ENCODE measurements around the gene KIF6.

Gene KIF6

DNA sequence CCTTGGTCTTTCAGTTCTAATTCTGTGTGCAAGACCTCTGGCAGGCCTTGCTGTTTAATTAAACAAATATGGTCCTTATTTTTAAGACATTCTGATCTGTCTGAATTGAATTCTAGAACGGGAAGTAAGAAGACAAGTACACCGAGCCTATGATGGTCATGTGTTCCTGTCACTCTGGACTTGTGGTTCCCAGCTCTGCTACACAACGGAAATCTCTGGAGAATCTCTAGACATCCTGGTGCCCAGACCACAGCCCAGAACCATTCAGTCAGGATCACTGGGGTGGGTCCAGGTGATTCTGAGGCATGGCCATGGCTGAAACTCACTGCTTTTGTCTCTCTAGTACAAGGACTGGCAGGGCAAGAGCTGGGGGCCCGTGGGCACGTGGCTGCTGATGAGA lies 386.8 kb downstream of the KIF6 start:
- DNase-seq = no peak

DNA sequence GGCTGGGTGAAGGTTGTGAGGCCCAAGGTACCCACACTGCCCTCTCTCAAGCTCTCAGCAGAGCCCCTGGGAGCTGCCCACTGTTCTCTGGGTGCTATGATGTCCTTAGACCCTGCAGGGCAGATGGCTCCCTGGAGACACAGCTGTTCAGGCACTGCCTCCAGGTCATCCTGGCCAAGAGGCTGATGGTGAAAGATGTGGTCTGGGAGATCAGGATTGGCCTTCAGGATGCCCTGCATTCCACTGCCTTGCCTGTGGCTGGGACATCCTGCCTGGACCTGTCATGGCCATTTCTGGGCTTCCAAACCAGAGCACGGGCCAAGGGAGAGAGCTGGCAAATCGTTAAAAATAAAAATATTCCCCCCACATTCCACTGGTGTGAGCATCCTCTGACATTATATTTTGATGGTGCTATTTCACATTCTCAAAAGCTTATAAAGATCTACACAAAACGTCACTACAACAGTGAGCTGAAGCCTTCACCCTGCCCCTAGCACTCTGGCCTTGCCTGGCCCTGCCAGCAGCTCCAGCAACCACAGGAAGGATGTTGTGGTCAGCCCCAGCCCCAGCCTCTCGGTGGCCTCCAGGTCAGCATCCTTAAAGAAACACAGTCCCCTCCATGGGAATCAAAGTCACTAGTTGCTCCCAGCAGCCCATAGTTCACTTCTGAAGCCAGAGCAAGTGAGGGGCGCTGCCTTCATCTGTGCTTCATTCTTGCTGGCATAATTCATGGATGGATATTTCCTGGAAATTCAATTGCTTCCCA lies 389.2 kb downstream of the KIF6 start:
- DNase-seq = no peak

DNA sequence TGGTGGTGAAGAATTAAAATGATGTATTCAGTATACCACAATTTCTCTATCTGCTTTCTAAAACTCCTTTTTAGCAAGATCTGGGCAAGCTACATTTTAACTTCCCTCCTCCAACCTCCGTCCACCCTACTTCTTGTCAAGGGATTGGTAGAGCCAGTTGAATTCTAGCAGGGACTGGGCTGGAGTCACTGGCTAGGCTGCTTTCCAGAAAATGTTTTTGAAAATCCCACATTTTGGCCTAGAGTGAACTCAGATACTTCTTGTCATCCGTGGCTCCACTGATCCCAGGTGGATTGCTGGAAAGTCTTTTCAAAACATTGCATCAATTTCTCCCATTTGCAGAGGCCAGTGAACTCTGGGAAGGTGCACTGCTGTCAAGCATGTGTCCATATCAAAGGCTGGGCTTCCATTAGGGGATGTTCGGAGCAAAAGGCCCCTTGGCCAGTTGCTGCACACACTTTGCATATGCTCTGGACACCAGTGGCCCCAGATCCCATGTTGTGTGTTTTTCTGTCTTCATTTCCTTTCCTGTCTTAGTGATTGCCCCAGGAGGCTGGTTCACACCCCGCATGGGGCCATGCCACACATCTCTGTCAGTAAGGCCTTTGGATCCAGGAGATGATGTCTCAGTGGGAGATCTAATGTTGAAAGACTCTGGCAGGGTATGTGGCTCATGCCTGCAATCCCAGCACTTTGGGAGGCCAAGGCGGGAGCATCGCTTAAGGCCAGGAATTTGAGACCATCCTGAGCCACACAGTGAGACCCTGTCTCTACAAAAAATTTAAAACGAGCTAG lies 391.4 kb downstream of the KIF6 start:
- DNase-seq = no peak

DNA sequence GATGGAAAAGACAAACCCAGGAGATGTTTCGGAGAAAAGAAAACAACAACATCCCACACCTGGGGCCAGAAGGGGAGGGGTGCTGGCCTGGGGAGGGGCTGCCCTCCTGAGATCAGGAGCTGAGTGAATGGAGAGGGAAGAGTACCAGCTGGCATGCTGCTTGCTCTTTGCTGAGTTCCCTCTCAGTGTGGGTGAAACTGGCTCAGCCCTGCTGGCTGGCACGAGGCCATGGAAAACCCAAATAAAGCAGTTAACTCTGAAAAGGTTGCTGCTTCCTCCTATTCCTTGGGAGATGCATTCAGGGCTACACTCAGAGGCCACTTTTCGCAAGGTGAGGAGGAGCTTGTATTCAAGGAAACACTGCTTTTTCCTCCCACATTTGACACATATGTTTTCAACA lies 394.7 kb downstream of the KIF6 start:
- DNase-seq = no peak

DNA sequence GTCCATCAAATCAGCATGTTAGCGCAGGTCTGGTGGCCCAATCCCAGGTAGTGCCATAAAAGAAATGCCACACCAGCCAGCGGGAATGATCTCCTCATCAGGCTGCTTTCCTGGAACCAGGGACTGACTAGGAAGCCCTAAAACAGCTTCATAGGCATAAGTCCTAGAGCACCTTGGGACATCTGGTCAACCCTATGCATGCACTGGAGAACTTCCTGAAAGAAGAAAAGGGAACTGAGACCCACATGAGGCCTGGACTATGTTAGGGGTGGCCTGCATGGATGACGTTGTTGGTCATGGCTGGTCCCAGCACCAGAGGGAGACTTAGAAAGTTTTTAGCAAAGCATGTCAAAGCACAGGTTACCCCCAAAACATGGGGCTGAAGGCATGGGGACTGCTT lies 395.2 kb downstream of the KIF6 start:
- no peak for DNase-seq

DNA sequence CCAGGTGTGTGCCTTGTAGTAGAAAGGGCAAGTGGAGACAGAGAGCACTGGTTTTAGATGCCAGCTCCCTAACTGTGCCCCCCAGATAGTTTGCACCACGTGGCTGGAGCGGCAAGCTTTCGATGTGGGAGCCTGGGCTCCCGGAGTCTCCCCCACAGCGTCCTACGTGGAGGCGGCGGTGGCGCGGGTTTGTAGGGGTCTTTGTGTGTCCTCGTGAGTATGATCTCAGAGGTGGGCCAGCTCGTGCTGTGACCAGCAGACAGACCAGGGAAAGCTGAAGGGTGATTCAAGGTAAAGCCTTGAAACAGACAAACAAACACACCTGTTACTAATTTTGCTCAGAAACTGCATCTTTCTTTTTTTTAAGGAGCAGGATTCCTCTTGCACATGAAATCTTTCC lies 397.1 kb downstream of the KIF6 start:
- no peak for DNase-seq

DNA sequence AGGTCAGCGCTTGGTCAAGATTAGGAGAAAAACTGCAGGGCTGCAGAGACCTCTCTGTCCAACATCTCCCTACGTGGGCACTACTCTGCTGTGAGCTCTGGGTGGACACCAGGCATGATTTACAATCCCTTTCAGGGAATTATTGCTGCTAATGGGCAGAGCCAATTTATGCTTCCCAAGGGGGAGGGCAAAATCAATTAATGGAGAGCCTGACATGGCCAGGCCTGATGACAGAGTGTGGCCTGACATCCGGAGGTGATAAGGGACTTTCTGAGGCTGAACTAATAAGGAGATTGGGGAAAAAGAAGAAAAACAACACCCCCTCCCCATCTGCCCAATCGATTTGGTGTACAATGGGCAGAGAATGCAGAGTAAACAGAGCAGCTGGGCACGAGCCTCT lies 397.7 kb downstream of the KIF6 start:
- DNase-seq = no peak

DNA sequence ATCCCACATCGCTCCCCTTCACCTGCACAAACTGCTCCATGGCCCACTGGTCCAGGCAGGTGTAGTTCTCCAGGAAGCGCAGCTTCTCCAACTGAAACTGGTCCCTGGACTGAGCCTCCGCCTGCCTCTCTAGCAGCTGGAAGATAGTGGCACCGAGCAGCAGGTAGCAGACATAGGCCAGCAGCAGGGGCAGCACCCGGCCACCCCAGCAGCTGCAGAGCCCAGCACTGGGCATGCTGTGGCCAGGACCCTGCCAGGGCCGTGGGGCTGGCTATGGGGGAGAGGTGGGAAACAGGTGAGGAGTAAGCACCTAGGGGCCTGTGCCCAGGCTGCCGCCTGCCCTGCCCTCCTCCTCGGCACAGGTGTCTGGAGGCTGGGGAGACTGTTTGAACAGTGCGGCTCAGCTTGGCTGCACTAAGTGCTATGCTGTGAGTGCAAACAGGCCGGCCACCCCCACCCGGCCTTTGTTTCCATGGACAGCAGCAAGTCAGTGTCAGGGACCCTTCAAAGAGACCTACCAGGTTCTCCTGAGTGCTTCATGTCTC lies 402.8 kb downstream of the KIF6 start, which contains the start of gene KCNK16:
Gene KCNK16, minus strand, starts transcription at position 397 of the 545 bp plus-strand sequence. Its CDS starts 162 bp downstream, at position 235.
- DNase-seq = no peak

DNA sequence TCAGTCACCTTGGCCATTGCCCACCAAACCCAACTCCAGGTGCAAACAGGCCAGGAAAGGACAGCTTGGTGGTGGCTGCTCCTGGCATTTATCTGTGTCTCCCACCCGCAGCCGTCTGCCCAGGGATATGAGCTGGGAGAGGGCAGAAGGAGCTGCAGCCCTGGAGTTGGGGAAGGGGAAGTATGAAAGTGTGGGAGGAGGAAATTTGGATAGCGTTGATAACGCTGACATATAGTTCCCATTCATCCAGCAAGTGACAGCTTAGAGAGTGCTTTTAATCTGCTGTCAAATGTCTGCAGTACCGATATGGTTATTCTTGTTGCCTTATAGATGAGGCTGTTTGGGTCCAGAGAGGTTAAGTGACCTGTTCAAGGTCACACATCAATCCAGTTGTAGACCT lies 403.4 kb downstream of the KIF6 start:
- DNase-seq = no peak

DNA sequence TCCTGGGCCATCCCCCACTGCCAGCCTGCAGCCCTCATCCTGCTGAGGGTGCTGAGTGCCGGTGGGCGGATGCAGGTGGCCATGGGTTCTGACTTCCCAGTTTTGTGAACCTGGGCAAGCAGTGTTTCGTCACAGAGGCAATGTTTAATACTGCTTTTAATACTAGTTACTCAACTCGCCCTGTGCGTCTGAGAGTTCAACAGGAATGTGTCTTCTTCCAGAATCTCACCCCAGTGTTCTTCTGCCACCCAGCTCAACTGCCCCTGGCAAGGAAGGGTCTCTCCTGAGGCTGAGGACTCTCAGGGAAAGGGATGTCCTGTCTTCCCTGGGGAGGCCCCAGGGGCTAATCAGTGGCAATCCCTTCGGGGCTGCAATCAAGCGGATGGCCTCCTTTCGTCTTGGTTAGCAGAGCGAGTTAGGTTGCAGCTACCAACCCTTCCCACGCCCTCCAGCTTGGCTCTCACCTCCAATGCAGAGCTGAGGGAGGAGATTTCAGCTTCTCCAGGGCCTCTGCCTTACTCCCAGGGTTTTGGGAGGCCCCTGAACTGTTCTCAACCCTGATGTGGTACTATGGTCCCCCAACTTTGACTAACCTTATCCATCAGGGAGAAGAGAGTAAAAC lies 404.7 kb downstream of the KIF6 start:
- no peak for DNase-seq

DNA sequence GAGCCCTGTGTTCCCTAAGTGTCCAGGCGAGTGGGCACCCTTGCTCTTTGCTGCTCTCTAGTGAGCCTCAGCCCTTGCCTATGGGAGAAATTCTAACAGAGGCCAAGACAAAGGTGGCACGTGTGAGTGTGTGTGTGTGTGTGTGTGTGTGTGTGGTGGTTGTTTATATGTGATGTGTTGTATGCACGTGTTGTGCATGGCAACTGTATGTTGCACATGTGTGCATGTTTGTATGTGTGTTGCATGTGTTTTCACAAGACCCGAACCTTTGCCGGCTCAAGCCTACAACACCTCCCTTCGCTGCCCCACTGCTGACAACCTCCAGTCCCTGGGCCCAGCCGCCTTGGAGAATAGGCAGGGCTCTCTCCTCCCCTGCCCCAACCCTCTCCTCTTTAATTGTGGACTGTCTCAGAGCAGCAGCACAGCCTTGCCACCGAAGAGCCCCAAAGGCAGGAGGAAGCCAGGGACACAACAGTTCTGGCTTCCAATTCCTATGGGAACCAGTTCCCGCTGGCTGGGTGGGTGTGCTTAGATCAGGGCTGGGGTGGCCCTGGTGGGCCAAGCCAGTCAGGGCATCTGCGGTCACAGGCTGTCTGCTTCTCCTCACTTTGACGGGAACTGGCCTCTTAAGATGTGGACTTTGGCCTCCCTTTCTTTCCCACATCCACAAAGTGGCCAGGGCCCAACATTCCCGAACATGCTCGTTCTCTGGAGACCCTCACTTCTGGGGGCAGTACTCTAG lies 405.4 kb downstream of the KIF6 start:
- no peak for DNase-seq

DNA sequence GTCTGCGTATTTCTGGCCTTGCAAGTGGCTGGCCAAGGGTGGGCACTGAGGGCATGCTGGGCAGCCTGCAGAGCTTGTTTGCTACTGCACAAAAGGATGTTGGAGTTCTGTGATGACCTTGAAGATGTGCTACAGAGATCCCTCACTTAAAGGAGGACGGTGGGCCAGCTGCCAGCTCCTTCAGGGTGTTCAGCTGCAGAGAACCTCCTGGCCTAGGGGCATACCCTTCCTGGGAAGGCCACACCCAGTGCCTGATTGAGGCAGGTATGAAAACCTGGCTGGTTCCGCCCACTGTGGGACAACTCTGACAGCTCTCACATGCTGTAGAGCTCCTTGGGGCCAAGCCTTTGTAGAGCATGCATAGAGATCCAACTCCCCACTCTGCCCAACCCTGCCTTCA lies 408.0 kb downstream of the KIF6 start:
- no peak for DNase-seq

DNA sequence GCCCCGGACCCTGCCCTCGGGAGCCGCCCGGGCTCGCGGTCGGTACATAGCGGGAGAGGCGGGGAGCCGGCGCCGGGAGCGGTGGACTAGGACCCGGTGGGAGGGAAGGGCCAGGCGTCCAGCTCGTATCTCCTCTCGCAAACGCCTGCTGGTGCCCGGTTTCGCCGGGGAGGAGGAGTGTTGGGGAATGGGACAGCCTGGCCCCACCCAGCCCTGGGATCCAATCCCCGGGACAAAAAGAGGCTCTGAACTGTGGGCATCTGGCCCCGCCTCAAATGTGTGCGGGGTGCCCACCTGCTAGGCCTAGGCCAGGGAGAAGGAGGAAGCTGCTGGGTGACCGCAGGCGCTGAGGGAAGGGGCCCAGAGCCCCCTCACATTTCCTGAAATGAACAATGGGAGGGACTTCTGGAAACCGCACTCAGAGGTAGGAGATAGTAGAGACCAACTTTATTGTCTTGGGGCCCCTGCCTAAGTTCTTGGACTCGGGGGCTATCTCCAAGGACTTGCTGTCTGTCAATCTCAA lies 410.9 kb downstream of the KIF6 start, which contains the start of gene KCNK17:
Gene KCNK17, minus strand, starts transcription at position 147 of the 523 bp plus-strand sequence. Its CDS starts 99 bp downstream, at position 48.
- DNase-seq = no peak

DNA sequence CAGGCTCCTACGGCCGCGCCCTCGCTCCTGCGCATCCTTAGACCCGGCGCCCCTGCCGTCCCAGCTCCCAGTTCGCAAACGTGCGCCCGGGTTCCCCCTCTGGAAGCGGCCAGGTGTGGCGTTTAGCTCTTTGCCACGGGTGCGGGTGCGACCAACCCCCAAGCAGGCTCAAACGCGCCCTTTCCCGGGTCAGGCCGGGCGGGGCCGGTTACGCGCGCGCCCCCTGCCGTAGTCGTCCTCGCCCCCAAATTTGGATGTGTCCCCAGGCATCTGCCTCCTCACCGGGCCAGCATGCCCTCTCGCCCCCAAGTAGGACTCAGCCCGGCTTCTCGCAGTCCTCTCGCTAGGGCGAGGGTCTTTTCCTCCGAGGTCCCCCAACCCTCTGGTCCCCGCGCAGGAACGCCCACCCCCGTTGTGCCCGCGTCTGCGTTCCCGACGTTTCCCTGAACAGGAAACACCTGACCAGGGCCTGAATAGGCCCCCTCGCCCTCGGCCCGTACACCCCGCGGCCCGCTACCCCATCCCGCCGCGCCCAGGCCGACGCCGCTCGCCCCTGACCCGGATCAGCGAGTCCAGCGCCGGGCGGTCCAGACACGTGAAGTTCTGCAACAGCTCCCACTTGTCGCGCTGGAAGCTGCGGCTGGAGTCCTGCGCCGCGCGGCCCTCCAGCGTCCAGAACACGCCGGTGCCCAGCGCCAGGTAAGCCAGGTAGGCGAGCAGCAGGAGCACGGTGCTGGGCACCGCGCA lies 411.5 kb downstream of the KIF6 start:
- DNase-seq = no peak

DNA sequence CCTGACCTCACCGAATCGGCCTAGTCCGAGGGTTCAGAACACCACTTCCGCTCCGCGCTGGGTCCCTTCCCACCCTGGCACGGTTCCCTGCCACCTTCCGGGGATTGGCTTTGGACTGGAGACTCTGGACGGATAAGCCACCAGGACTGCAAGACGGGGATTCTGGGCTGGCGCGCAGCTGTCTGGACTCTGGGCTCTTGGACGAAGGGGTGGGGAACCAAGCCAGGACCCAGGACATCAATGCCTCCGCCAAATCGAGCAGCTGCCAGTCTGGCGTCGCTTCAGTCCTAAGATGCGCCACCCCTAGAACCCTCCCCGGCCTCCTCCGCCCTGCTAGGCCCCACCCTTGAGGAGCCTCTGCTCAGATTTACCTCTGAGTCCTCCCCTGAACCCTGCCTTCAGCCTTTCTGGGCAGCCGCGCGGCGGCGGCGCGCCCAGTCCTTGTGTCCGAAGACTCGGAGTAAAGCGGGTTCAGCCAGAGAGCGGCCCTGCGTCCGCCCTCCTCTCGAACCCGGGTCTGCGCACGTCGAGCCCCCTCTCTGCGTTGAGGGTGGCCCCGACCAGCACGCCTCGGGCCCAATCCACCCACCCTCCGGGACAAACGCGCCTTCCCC lies 412.2 kb downstream of the KIF6 start:
- DNase-seq = no peak

DNA sequence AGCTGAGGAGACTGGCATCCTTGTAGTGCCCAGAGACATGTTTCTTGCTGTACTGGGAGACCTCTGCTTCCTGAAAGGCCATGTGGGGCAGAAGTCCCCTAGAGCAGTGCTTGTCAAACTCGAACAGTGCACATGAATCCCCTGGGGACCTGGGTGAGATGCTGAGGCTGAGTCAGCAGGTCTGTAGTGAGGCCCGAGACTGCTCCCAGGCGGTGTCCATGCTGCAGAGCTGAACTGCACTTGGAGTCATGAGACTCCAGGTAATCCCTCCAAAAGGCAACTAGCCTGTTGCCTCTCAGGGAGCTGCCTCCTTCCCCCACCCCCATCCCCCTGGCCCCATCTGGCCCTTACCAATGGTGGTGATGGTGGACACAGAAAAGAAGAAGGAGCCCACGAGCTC lies 414.7 kb downstream of the KIF6 start:
- DNase-seq = no peak

DNA sequence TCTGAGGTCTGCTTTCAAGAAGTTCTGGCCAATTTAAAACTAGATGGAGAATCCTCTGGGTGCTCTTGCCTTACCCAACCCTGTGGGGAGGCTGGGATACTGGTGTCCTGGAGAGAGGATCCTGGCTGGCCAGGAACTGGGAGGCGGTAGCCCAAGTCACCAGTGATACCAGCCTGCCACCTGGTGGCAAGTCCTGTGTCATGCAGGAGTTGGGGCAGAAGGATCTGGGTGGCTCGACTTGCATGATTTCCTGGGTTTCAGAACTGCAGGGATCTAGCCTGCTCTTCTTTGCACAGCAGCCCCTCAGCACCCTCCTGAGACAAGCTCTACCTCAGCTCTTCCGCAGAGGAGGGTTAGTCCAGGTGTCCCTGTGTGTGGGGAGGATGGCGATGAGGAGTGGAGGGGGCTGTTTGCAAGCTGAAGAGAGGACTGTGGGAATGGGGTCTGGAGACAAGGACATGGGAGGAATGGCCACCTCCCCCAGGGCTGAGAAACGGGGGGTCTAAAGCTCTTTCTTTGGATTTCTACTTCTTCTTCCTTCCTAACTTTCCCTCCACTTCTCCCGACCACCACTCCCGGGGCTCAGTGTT lies 415.2 kb downstream of the KIF6 start:
- peak; percentile 58 for DNase-seq

DNA sequence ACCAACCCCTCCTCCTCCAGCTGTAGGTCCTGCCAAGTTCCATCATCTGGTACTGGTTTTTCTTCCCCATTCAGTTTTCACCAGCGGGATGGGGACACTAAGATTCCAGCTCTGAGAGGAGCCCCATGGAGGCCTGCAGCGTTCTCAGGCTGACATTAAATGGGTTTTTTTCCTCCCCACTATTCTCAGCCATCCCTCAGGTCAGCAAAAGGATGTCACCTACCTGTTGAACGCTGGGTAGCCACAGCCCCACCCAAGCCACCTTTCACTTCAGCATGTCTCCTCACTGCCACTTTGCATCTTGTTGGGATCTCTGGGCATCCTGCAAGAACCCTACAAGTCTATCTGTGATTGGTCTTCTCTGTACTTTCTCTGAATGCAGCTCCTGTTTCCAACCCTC lies 417.7 kb downstream of the KIF6 start:
- no peak for DNase-seq

DNA sequence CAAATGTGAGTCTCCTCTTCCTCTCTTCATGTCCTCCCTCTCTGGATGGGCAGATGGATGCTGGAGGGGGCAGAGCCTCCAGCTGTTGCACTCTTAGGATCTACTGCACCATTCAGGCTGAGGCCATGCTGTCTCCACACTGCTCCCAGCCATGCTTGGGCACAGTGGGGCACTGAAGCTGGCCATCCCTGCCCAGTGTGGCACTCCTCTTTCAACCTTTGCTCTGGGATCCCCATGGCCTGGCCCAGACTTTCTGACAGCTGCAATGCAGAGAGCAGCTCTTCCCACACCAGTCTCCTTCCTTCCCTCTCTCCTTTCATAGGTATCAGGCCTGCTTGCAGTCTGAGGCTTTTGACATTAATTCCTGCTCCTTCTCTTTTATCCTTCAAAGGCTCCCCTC lies 420.3 kb downstream of the KIF6 start:
- DNase-seq = no peak

DNA sequence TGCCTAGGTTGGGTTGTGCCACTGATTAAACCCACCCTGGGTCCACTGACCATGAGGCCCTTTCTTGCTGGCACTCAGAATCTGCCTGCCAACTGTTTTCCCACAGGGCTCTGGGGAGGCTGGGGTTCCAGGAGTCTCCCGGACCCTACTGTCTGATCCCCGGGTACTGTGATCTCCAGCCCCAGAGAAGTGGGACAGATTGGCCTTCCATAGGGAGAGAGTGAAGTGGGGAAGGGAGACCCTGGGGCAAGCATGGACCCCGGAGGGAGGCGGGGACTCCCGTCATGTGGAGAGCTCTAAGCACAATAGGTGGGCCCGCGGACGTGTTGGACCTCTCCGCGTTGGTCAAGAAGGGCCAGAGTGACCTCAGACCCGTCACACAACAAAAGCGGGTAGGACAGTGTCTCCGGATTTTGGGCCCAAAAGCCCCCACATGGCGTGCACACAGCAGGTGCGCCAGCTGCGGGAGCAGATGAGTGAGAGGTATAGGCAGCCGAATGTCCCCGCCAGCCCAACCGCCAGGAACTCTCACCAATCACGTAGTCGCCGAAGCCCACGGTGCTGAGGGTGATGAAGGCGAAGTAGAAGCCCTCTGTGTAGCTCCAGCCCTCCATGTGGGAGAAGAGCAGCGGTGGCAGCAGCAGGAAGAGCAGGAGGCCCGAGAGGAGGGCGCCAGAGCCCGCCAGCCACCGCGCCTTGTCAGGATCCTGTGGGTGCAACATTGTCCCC lies 421.6 kb downstream of the KIF6 start:
- DNase-seq = no peak
